ENCODE measurements around the gene ULK4. TPM values are rescaled to one million over a fixed set of nuclear protein-coding genes. Genes with fewer than 3 reads are reported as not detected.

ULK4 gene
- total and polyA plus RNA-seq, 9 of the 15 experiments (the other 6 are each of a cell fraction or from before 2014, with no cell fraction given): 3.0 to 5.9 (median 3.5) TPM

GRCh38 chr3:41450416-41451231 lies 511.3 kb downstream of the ULK4 start:
- Histone ChIP-seq H3K9me3 (replicated peaks; ENCODE audit: control insufficient read depth, insufficient read depth, low read depth, low read length) (no peaks in the 10 kb centered on the region), H3K9me1 (ENCODE audit: control insufficient read depth, insufficient read depth, low read length) (no peaks in the 10 kb centered on the region), H3K4me2 (ENCODE audit: insufficient read depth, low read length) (no peak overlapping the region), H3K79me2 (ENCODE audit: control insufficient read depth, insufficient read depth, low read length) (no peaks in the 10 kb centered on the region), H4K20me1 (replicated peaks; ENCODE audit: control insufficient read depth, insufficient read depth, low read length) (no peaks in the 10 kb centered on the region), H3K4me1 (replicated peaks in 1 of 2; ENCODE audit: control insufficient read depth in 2 of 2, insufficient read depth in 2 of 2, low read length in 2 of 2) (no peaks in the 10 kb centered on the region), H3K27me3 (ENCODE audit: control insufficient read depth in 2 of 2, insufficient read depth in 2 of 2, low read length in 2 of 2) (no peaks in the 10 kb centered on the region), H3K36me3 (ENCODE audit: control insufficient read depth, insufficient read depth, low read length) (no peaks in the 10 kb centered on the region), H3K9ac (ENCODE audit: insufficient read depth in 1 of 2, low read depth in 2 of 2, low read length in 2 of 2) (no peak overlapping the region), H2AFZ (ENCODE audit: low read depth, low read length) (no peak overlapping the region), H3K27ac (ENCODE audit: extremely low read depth, low read depth, low read length) (no peak overlapping the region), H3K4me3 (no peak overlapping the region)
- intact Hi-C loops (cut with micrococcal nuclease): no loop called here
- DNase-seq (ENCODE audit: extremely low read depth in 1 of 4, low spot score in 3 of 4): no peak
- POLR2A ChIA-PET: no interaction called here
- no peak for FAIRE-seq
- in situ Hi-C loops (cut with MboI): no loop called here
- no peak for ATAC-seq
- CTCF ChIA-PET (ENCODE audit: low intra/inter-chr PET ratio): no interaction called here
- no TSS peak for BruUV-seq (replicated peaks)
- TF ChIP-seq, protein P1, sequence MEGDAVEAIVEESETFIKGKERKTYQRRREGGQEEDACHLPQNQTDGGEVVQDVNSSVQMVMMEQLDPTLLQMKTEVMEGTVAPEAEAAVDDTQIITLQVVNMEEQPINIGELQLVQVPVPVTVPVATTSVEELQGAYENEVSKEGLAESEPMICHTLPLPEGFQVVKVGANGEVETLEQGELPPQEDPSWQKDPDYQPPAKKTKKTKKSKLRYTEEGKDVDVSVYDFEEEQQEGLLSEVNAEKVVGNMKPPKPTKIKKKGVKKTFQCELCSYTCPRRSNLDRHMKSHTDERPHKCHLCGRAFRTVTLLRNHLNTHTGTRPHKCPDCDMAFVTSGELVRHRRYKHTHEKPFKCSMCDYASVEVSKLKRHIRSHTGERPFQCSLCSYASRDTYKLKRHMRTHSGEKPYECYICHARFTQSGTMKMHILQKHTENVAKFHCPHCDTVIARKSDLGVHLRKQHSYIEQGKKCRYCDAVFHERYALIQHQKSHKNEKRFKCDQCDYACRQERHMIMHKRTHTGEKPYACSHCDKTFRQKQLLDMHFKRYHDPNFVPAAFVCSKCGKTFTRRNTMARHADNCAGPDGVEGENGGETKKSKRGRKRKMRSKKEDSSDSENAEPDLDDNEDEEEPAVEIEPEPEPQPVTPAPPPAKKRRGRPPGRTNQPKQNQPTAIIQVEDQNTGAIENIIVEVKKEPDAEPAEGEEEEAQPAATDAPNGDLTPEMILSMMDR (IDR thresholded peaks at IDR 0.05 in 2 of 3, conservative IDR thresholded peaks at IDR 0.05 in 1 of 3; ENCODE audit: insufficient read depth in 2 of 3, low read depth in 1 of 3, low read length in 3 of 3): 0 out of 6 replicates have a peak, but pooled peaks of 1 of the 3 experiments have one; percentile 19
- TF ChIP-seq HSF4 (CRISPR knock-in tag; IDR thresholded peaks at IDR 0.05; ENCODE audit: borderline replicate concordance) (no peak), MEIS2 (IDR thresholded peaks at IDR 0.05; ENCODE audit: partially characterized antibody) (peak; percentile 13)
- WGBS (ENCODE audit: insufficient coverage, low coverage, missing lambda C conversion rate): 0% methylated on average over 4 of the region's 4 CpGs

All from K562 (cell line).